H1 (cell line): Measurements from ENCODE around the gene ASXL3.

ENCODE experiments used
- CTCF ChIP-seq, 3 experiments: IDR thresholded peaks; 1 replicate in 2 of 3; 2 replicates in 1 of 3; pipeline versions ENCODE4 v1.5.1 to v1.6.1; 2011; ENCODE audit warnings: low read length in 3 of 3, mild to moderate bottlenecking in 3 of 3, inconsistent platforms in 2 of 3, low read depth in 1 of 3, moderate library complexity in 1 of 3; ENCODE audit not compliant: insufficient read depth in 1 of 3; ENCODE audit errors: control extremely low read depth in 1 of 3
- EGR1 ChIP-seq: IDR thresholded peaks from 2 replicates; pipeline ENCODE4 v1.6.1; 2011; ENCODE audit warnings: low read depth, low read length, borderline replicate concordance
- POU5F1 ChIP-seq: IDR thresholded peaks from 2 replicates; pipeline ENCODE4 v1.6.1; 2011; ENCODE audit warnings: low read depth, mild to moderate bottlenecking, low read length, moderate library complexity
- RAD21 ChIP-seq, 2 experiments: IDR thresholded peaks in 1 of 2; conservative IDR thresholded peaks in 1 of 2; 2 replicates each; pipeline ENCODE4 v1.6.1; 2011; ENCODE audit warnings: low read depth in 2 of 2, low read length in 2 of 2, improper control_type of control experiment in 1 of 2, inconsistent platforms in 1 of 2, mild to moderate bottlenecking in 1 of 2, moderate library complexity in 1 of 2
- YY1 ChIP-seq: IDR thresholded peaks from 2 replicates; pipeline ENCODE4 v1.6.1; 2011; ENCODE audit warnings: low read depth, mild to moderate bottlenecking, low read length

- no peak for TF ChIP-seq RAD21 (IDR thresholded peaks at IDR 0.05 in 1 of 2, conservative IDR thresholded peaks at IDR 0.05 in 1 of 2; ENCODE audit: low read depth in 2 of 2, low read length in 2 of 2)
- TF ChIP-seq YY1: no peak
- TF ChIP-seq CTCF (IDR thresholded peaks at IDR 0.05; ENCODE audit: control extremely low read depth in 1 of 3, insufficient read depth in 1 of 3, low read depth in 1 of 3, low read length in 3 of 3): no peak
- TF ChIP-seq POU5F1: no peak
- TF ChIP-seq EGR1: no peak
These were observed 3.8 kb downstream of the ASXL3 start for GRCh38 chr18:33581856-33582255.
